WTC11 (cell line): Measurements from ENCODE around the gene CCBE1.
"Not testable (repeated sequence)": the region's sequence is repeated elsewhere in the genome, so short reads cannot be mapped to it uniquely, and the experiment has no call there.

ENCODE experiments used
- ATF6 ChIP-seq: sonication (generic); formaldehyde crosslinking; IDR thresholded peaks from 2 replicates; pipeline ENCODE4 v1.8.1; 2023; ENCODE audit warnings: mild to moderate bottlenecking, missing genetic modification reagents
- CTCF ChIP-seq: fragments of 200-600 bp; IDR thresholded peaks from 2 replicates; pipeline ENCODE4 v1.8.0; 2022; ENCODE audit warnings: antibody characterized with exemption
- ELF4 ChIP-seq: sonication (generic); formaldehyde crosslinking; IDR thresholded peaks from 2 replicates; pipeline ENCODE4 v1.8.1; 2022; ENCODE audit warnings: low read depth, mild to moderate bottlenecking, moderate library complexity, missing genetic modification reagents
- FOXJ3 ChIP-seq: sonication (generic); formaldehyde crosslinking; IDR thresholded peaks from 2 replicates; pipeline ENCODE4 v1.9.0; 2021; ENCODE audit warnings: missing genetic modification reagents, mild to moderate bottlenecking, borderline replicate concordance
- PREB ChIP-seq: sonication (generic); formaldehyde crosslinking; IDR thresholded peaks from 2 replicates; pipeline ENCODE4 v1.8.1; 2022; ENCODE audit warnings: mild to moderate bottlenecking, missing genetic modification reagents, moderate library complexity, borderline replicate concordance
- SP1 ChIP-seq: sonication (generic); formaldehyde crosslinking; conservative IDR thresholded peaks from 2 replicates; pipeline ENCODE4 v1.8.1; 2022; ENCODE audit warnings: missing genetic modification reagents
- USF2 ChIP-seq: sonication (generic); formaldehyde crosslinking; IDR thresholded peaks from 2 replicates; pipeline ENCODE4 v1.8.1; 2023; ENCODE audit warnings: mild to moderate bottlenecking, missing genetic modification reagents, moderate library complexity

GRCh38 chr18:59515956-59516355 is 181.3 kb downstream of the CCBE1 start:
- not testable (repeated sequence) for TF ChIP-seq PREB; FOXJ3; USF2 (CRISPR knock-in tag); ELF4 (CRISPR knock-in tag); SP1 (CRISPR knock-in tag); CTCF; ATF6
